OCI-LY3 (cell line): ENCODE measurements around the gene ZNF32.

Experiments
- H2AFZ ChIP-seq: fragments of 200-600, 300-600 bp; shearing (Covaris generic); 2 replicates; pipeline ENCODE4 v1.6.0; 2014; ENCODE audit warnings: antibody characterized with exemption, low read depth, low read length
- H3K27ac ChIP-seq: fragments of 200-600, 300-600 bp; sonication (generic); 2 replicates; pipeline ENCODE4 v1.5.1; 2014; ENCODE audit warnings: mild to moderate bottlenecking, low read length, moderate library complexity, mixed read lengths
- H3K27me3 ChIP-seq: fragments of 200-600, 300-600 bp; sonication (generic); 2 replicates; pipeline ENCODE4 v1.6.1; 2014; ENCODE audit warnings: low read depth, low read length, mixed read lengths
- H3K36me3 ChIP-seq: fragments of 200-600, 300-600 bp; sonication (generic); replicated peaks from 2 replicates; pipeline ENCODE3; 2014; ENCODE audit warnings: low read depth, low read length, mixed read lengths
- H3K4me1 ChIP-seq: fragments of 300-600, 200-600 bp; sonication (generic); 2 replicates; pipeline ENCODE4 v1.6.1; 2014; ENCODE audit warnings: low read length, mixed read lengths
- H3K4me2 ChIP-seq: fragments of 200-600, 300-600 bp; sonication (generic); 2 replicates; pipeline ENCODE4 v1.6.1; 2014; ENCODE audit warnings: low read length, mixed read lengths
- H3K4me3 ChIP-seq: fragments of 300-600, 200-600 bp; sonication (generic); 2 replicates; pipeline ENCODE4 v1.5.1; 2014; ENCODE audit warnings: antibody characterized with exemption, mild to moderate bottlenecking, low read length, moderate library complexity
- H3K79me2 ChIP-seq: fragments of 300-600, 200-600 bp; shearing (Covaris generic); 2 replicates; pipeline ENCODE4 v1.6.1; 2014; ENCODE audit warnings: mild to moderate bottlenecking, low read length, mixed read lengths
- H3K9ac ChIP-seq: fragments of 300-600, 200-600 bp; shearing (Covaris generic); 2 replicates; pipeline ENCODE4 v1.6.0; 2014; ENCODE audit warnings: mild to moderate bottlenecking, low read length, moderate library complexity
- H3K9me3 ChIP-seq: fragments of 200-600, 300-600 bp; shearing (Covaris generic); 2 replicates; pipeline ENCODE4 v1.6.1; 2014; ENCODE audit warnings: low read length, mixed read lengths; ENCODE audit not compliant: insufficient read depth
- H4K20me1 ChIP-seq: fragments of 200-600, 300-600 bp; sonication (generic); 2 replicates; pipeline ENCODE4 v1.6.1; 2016; ENCODE audit warnings: low read length, mixed read lengths; ENCODE audit not compliant: insufficient read depth
- CTCF ChIP-seq: fragments of 200-600, 300-600 bp; sonication (generic); IDR thresholded peaks from 2 replicates; pipeline ENCODE4 v1.5.1; 2014; ENCODE audit warnings: antibody characterized with exemption, low read length, low read depth
- EZH2phosphoT487 ChIP-seq: fragments of 200-600 bp; shearing (Covaris generic); IDR thresholded peaks from 2 replicates; pipeline ENCODE4 v1.6.1; 2018; ENCODE audit warnings: antibody characterized with exemption, mixed run types, low read depth

The ZNF32 gene

GRCh38 chr10:43681220-43681619 is 32.5 kb upstream of the ZNF32 start:
- no peaks in the 10 kb centered on the region for H3K79me2 ChIP-seq
- no peak overlapping the region for H3K4me3 ChIP-seq
- no peaks in the 10 kb centered on the region for H3K36me3 ChIP-seq
- H4K20me1 ChIP-seq = no peaks in the 10 kb centered on the region
- H2AFZ ChIP-seq = no peak overlapping the region
- no peaks in the 10 kb centered on the region for H3K9me3 ChIP-seq
- no peak overlapping the region for H3K9ac ChIP-seq
- no peak overlapping the region for H3K4me2 ChIP-seq
- H3K27ac ChIP-seq = no peak overlapping the region
- no peaks in the 10 kb centered on the region for H3K4me1 ChIP-seq
- TF ChIP-seq CTCF (no peak), EZH2phosphoT487 (no peak)
- H3K27me3 ChIP-seq = no peaks in the 10 kb centered on the region

DNA sequence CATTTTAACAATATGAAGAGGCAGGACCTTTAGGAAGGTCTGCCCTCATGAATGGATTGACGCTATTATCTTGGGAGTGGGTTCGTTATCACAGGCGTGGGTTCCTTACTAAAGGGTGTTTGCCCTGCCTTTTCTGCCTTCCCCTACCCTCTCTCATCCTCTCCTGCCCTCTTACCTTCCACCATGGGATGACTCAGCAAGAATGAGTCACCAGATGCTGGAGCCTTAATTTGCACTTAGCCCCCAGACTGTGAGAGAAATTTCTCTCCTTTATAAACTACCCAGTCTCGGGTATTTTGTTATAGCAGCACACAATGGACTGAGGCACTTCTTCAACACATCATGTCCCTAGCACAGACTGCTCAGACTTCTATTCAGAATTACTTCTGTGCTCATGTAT is 31.4 kb upstream of the ZNF32 start:
- no peaks in the 10 kb centered on the region for H3K9me3 ChIP-seq
- H2AFZ ChIP-seq = no peak overlapping the region
- no peaks in the 10 kb centered on the region for H3K36me3 ChIP-seq
- no peak overlapping the region for H3K4me2 ChIP-seq
- no peaks in the 10 kb centered on the region for H4K20me1 ChIP-seq
- H3K9ac ChIP-seq = no peak overlapping the region
- H3K4me3 ChIP-seq = no peak overlapping the region
- no peak overlapping the region for H3K27ac ChIP-seq
- H3K4me1 ChIP-seq = no peaks in the 10 kb centered on the region
- H3K27me3 ChIP-seq = no peaks in the 10 kb centered on the region
- TF ChIP-seq CTCF (no peak), EZH2phosphoT487 (no peak)
- no peaks in the 10 kb centered on the region for H3K79me2 ChIP-seq

DNA sequence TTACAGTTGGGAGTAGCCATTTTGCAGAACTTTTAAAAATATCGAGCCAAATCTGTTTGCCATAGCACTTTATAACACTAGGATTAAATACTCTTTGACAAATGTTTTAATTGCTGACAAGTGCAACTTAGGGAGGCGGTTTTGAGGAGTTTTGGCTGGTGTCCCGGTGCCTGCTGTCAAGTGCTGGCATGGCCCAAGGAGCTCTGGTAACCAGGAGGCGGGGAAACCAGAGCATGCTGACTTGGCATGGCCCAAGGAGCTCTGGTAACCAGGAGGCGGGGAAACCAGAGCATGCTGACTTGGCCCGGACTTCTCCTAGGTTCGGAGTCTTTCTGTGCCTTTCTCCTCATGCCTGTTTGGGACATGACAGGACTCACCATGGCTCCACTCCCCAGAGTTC is 30.8 kb upstream of the ZNF32 start:
- Histone ChIP-seq H3K9ac (no peak overlapping the region), H3K27ac (no peak overlapping the region), H4K20me1 (no peaks in the 10 kb centered on the region), H3K4me1 (no peaks in the 10 kb centered on the region), H3K36me3 (no peaks in the 10 kb centered on the region), H3K4me2 (no peak overlapping the region), H3K4me3 (no peak overlapping the region), H3K79me2 (no peaks in the 10 kb centered on the region), H3K9me3 (no peaks in the 10 kb centered on the region), H2AFZ (no peak overlapping the region), H3K27me3 (no peaks in the 10 kb centered on the region)
- no peak for TF ChIP-seq CTCF
- TF ChIP-seq EZH2phosphoT487 = no peak

DNA sequence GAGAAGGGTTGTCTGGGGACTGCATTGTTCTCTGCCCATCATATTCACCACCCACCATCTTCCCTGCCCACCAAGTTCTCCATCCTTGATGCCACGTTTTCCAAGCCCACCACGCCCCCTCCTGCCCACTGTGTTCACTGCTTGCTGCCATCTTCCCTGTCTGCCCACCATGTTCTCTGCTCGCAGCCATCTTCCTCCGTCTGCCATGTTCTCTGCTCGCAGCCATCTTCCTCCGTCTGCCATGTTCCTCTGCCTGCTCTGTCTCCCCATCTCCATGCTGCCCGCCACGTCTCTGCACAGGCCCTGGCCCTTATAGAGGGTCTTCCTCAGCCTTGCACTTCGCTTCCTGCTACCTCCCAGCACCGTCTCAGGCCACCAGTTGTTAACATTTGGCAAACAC is 30.0 kb upstream of the ZNF32 start:
- H3K4me3 ChIP-seq = no peak overlapping the region
- no peaks in the 10 kb centered on the region for H4K20me1 ChIP-seq
- H2AFZ ChIP-seq = no peak overlapping the region
- no peaks in the 10 kb centered on the region for H3K4me1 ChIP-seq
- no peak overlapping the region for H3K4me2 ChIP-seq
- no peak overlapping the region for H3K27ac ChIP-seq
- no peak for TF ChIP-seq CTCF
- TF ChIP-seq EZH2phosphoT487 = no peak
- H3K36me3 ChIP-seq = no peaks in the 10 kb centered on the region
- H3K9me3 ChIP-seq = no peaks in the 10 kb centered on the region
- no peak overlapping the region for H3K9ac ChIP-seq
- H3K79me2 ChIP-seq = no peaks in the 10 kb centered on the region
- no peaks in the 10 kb centered on the region for H3K27me3 ChIP-seq
